AG08396 (cell line): ENCODE data around the gene CCDC167.

Experiments used
- DNase-seq: peaks from one replicate; pipeline ENCODE4 v3.0.0; 2012; ENCODE audit warnings: low spot score, mixed read lengths

Gene CCDC167

DNA sequence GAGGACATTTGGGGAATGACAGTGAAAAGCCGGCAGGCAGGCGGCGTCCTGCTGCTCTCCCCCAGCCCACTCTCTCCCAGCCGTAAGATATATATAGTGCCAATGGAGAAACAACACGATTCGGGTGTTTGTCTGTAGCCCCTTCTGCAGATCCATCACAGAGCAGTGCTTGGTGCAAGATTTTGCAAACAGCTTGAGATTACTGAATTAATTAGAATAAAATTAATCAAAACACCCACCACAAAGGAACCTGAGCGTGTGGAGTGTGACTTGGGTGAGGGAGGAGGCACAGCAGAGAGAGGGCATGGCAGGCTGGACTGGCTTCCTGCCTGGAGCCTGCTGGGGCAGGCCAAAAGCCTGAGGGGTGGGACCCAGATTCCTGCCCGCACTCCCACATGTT, 28.8 kb upstream of the CCDC167 start:
- no peak for DNase-seq

DNA sequence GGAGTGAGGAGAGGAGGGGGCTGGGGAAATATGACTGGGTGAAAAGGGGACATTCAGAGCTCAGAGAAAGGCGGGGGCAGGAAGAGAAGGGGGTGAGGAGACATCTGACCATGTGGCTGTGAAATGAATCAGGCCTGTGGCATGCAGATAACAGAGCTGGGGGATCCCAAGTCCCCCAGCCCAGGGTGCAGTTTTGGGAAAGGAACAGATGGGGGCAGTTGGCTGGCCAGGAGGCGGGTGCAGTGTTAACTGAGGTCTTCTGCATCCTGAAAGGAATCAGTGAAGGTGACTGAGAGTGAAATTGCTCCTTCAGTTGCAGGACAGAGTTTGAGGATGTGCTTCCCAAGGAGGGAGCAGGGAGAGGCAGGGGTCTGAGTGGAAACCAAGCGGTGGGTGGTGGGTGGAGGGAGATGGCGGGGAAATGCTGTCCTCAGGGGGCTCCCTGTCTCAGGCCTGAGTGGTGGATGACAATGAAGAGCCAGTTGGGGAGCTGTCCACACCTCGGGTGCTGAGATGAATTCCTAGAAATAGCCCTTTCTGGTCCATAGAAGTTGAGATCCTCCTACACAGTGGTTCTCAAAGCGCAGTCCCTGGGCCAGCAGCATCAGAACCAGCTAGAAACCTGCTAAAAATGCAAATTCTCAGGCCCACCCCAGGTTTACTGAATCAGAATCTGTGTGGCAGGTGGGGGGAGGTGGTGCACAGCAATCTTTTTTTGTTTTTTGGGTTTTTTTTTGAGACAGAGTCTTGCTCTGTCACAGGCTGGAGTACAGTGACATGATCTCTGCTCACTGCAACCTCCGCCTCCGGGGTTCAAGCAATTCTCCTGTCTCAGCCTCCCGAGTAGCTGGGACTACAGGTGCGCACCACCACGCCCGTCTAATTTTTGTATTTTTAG, 26.0 kb upstream of the CCDC167 start:
- peak; percentile 65 for DNase-seq

- DNase-seq: no peak
Measured at GRCh38 chr6:37524970-37525318, 25.3 kb upstream of the CCDC167 start.

GRCh38 chr6:37524025-37524969, 24.6 kb upstream of the CCDC167 start:
- peak; percentile 56 for DNase-seq

GRCh38 chr6:37523412-37523811, 23.7 kb upstream of the CCDC167 start:
- no peak for DNase-seq

DNA sequence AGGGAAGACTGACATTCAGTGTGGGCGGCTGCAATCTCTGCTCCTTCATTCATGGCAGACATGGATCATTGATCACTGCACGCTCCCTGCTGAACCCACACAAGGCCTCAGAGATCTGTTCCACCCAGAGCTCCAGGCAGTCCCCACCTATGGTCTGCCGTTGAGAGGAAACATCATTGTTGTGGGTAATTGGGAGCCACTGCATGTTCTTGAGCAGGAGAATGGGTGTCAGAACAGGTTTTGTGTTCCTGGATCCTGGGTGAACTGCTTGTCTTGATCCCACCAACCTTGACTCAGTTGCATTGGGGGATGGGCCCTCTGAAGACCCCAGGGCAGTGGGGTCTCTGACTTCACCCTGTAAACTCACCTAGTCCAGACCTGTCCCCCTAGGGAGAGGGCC, 23.1 kb upstream of the CCDC167 start:
- no peak for DNase-seq

DNA sequence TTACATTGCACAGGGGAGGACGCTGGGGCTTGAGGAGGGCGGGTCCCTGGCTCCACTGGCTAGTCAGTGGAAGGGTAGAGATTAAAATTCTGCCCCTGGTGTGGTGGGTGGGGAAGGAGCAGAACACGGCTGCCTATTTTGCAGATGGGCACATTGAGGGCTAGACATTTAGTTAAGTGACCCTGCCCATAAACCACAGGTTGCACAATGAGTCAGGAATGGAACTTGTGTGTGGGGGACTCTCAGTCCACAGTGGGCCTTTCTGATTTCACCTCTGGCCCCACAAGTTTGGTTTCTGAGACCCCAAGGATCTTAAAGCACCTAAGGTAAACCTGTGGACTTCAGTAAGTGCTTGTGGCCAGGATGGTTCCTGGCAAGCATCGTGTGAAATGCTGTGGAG, 22.0 kb upstream of the CCDC167 start:
- DNase-seq: no peak

DNA sequence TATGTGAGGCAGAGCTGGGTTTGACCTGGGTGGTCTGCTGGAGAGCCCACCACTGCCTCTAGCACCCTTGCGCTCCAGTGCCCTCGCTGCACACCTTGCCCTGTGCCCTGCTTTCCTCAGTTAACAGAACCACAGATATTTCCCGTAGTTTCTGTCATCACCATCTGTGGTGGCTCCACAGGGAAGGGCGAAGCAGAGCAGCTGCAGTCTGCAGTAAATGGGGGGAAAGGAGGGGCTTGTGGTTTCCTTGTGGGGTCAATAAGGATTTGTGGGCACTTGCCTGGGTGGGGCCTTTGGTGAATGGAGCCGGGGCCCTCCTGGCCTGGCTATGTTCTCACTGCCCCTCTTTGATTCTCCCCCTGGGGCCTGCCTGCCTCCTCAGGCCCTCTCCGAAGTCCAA, 21.2 kb upstream of the CCDC167 start:
- no peak for DNase-seq

DNA sequence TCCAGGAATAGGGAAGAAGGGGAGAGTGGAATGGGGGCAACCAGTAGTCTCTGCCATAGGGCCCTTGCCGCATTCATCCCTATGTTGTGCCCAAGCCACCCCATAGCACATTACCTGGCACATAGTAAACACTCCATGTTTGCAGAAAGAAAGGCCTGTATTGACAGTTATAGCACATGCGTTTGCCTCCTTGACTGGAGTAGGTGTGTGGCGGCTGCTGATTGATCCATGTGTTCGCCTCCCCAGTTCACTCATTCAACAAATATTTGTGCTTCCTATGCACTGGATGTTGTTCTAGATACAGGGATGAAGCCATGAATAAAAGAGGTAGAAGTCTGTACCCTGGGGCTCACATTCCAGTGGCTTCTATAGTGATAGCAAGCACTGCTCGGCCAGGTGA, 19.8 kb upstream of the CCDC167 start:
- DNase-seq: no peak

- no peak for DNase-seq
Measured at GRCh38 chr6:37518116-37518515, 18.4 kb upstream of the CCDC167 start.

- no peak for DNase-seq
Measured at GRCh38 chr6:37517411-37517812, 17.7 kb upstream of the CCDC167 start.

GRCh38 chr6:37516920-37517405, 17.3 kb upstream of the CCDC167 start:
- DNase-seq: no peak

GRCh38 chr6:37516076-37516919, 16.6 kb upstream of the CCDC167 start:
- DNase-seq: no peak

GRCh38 chr6:37515712-37516075, 16.0 kb upstream of the CCDC167 start:
- DNase-seq: no peak

GRCh38 chr6:37514837-37515236, 15.1 kb upstream of the CCDC167 start:
- DNase-seq: no peak

- DNase-seq: no peak
Measured at GRCh38 chr6:37514321-37514771, 14.7 kb upstream of the CCDC167 start.

- no peak for DNase-seq
Measured at GRCh38 chr6:37513576-37513975, 13.9 kb upstream of the CCDC167 start.

GRCh38 chr6:37513155-37513554, 13.5 kb upstream of the CCDC167 start:
- DNase-seq: no peak

GRCh38 chr6:37512400-37513011, 12.8 kb upstream of the CCDC167 start:
- DNase-seq: no peak

GRCh38 chr6:37511910-37512399, 12.3 kb upstream of the CCDC167 start:
- DNase-seq: no peak

DNA sequence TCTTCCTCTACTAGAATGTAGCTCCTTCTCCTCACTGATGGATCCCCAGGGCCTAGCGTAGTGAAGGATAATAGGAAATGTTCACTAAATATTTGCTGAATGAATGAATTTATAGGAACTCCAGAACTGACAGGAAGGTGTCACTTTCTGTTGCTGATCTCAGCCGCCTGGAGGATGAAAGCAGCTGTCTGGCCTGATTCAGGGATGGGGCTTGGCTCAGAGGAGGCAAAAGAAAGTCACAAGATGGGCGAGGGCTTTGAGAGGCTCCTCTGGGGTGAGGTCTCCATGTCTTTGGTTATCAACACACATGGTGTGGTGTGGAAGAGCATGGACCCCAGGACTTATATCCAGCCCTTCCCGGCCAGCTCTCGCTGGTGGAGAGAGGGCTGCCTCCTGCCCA, 11.5 kb upstream of the CCDC167 start:
- no peak for DNase-seq
